Stomach (tissue), 4 donors: ENCODE measurements around the gene CNTN1.

Source experiments
- CTCF ChIP-seq, 7 experiments: fragments of 450-650 bp in 4 of 7; fragments of 200-600 bp in 3 of 7; sonication (generic) in 3 of 7; IDR thresholded peaks; one replicate each; pipeline ENCODE4 v1.5.1; 2016 to 2019; ENCODE audit warnings: antibody characterized with exemption in 7 of 7, control low read depth in 2 of 7, mild to moderate bottlenecking in 1 of 7
- EP300 ChIP-seq: sonication (generic); formaldehyde crosslinking; IDR thresholded peaks from one replicate; pipeline ENCODE4 v1.6.1; 2017; ENCODE audit warnings: antibody characterized with exemption
- POLR2A ChIP-seq, 4 donors: fragments of 450-650 bp; IDR thresholded peaks; one replicate each; pipeline ENCODE4 v1.6.1; 2016; ENCODE audit warnings: antibody characterized with exemption in 4 of 4, control low read depth in 2 of 4, mild to moderate bottlenecking in 1 of 4, moderate library complexity in 1 of 4
- POLR2AphosphoS5 ChIP-seq, 3 donors: sonication (generic); formaldehyde crosslinking; IDR thresholded peaks; one replicate each; pipeline ENCODE4 v1.6.1; 2016; ENCODE audit warnings: antibody characterized with exemption in 3 of 3

- TF ChIP-seq CTCF (IDR thresholded peaks at IDR 0.05) (no peak), POLR2A (IDR thresholded peaks at IDR 0.05) (no peak), EP300 (no peak), POLR2AphosphoS5 (IDR thresholded peaks at IDR 0.05) (no peak)
Observed at GRCh38 chr12:41052441-41052840, 360.2 kb downstream of the CNTN1 start.
